Retinal pigment epithelial cell (primary cell): ENCODE data around the gene XIST.
"Not testable (repeated sequence)": the region's sequence is repeated elsewhere in the genome, so short reads cannot be mapped to it uniquely, and the experiment has no call there.

ENCODE experiments used
- DNase-seq: peaks from one replicate; pipeline ENCODE4 v3.0.0-alpha.2; 2010; ENCODE audit warnings: low read depth
- H3K4me3 ChIP-seq: 2 replicates; pipeline ENCODE4 v1.5.1; 2011; ENCODE audit warnings: mild to moderate bottlenecking, low read length, control low read depth, moderate library complexity
- TF ChIP-seq, protein P1 (sequence below): conservative IDR thresholded peaks from 2 replicates; pipeline ENCODE4 v1.5.1; 2011; ENCODE audit warnings: low read depth, low read length, control low read depth, inconsistent platforms

The XIST gene

DNA sequence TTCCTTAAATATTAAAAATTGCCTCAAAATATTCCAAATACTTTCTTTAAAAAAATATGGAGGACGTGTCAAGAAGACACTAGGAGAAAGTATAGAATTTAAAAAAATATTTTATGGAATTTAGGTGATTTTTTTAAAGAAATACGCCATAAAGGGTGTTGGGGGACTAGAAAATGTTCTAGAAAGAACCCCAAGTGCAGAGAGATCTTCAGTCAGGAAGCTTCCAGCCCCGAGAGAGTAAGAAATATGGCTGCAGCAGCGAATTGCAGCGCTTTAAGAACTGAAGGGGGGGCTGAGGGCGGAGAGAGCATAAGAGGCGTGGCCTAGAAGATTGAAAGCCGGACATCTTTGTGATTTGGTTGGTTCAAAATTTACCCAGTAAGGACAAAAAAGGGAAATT is at the start of gene XIST:
XIST (minus strand) TSS at position 248 of the 400 bp plus-strand sequence.
- H3K4me3 ChIP-seq = peak within 1 kb of the TSS; percentile 90
- peak; percentile 48 for DNase-seq
- TF ChIP-seq, protein P1, sequence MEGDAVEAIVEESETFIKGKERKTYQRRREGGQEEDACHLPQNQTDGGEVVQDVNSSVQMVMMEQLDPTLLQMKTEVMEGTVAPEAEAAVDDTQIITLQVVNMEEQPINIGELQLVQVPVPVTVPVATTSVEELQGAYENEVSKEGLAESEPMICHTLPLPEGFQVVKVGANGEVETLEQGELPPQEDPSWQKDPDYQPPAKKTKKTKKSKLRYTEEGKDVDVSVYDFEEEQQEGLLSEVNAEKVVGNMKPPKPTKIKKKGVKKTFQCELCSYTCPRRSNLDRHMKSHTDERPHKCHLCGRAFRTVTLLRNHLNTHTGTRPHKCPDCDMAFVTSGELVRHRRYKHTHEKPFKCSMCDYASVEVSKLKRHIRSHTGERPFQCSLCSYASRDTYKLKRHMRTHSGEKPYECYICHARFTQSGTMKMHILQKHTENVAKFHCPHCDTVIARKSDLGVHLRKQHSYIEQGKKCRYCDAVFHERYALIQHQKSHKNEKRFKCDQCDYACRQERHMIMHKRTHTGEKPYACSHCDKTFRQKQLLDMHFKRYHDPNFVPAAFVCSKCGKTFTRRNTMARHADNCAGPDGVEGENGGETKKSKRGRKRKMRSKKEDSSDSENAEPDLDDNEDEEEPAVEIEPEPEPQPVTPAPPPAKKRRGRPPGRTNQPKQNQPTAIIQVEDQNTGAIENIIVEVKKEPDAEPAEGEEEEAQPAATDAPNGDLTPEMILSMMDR = no peak

DNA sequence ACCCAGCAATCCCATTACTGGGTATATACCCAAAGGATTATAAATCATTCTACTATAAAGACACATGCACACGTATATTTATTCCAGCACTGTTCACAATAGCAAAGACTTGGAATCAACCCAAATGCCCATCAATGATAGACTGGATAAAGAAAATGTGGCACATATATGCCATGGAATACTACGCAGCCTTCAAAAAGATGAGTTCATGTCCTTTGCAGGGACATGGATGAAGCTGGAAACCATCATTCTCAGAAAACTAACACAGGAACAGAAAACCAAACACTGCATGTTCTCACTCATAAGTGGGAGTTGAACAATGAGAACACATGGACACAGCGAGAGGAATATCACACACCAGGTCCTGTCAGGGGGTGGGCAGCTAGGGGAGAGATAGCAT is 45.8 kb upstream of the XIST start:
- not testable (repeated sequence) for H3K4me3 ChIP-seq, DNase-seq

DNA sequence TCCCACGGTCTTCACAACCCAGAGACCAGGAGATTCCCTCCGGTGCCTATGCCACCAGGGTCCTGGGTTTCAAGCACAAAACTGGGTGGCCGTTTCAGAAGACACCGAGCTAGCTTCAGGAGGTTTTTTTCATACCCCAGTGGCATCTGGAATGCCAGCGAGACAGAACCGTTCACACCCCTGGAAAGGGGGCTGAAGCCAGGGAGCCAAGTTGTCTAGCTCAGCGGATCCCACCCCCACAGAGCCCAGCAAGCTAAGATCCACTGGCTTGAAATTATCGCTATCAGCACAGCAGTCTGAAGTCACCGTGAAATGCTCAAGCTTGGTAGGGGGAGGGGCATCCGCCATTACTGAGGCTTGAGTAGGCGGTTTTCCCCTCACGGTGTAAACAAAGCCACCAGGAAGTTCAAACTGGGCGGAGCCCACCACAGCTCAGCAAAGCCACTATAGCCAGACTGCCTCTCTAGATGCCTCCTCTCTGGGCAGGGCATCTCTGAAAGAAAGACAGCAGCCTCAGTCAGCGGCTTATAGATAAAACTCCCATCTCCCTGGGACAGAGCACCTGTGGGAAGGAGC is 40.1 kb upstream of the XIST start:
- not testable (repeated sequence) for H3K4me3 ChIP-seq, DNase-seq

DNA sequence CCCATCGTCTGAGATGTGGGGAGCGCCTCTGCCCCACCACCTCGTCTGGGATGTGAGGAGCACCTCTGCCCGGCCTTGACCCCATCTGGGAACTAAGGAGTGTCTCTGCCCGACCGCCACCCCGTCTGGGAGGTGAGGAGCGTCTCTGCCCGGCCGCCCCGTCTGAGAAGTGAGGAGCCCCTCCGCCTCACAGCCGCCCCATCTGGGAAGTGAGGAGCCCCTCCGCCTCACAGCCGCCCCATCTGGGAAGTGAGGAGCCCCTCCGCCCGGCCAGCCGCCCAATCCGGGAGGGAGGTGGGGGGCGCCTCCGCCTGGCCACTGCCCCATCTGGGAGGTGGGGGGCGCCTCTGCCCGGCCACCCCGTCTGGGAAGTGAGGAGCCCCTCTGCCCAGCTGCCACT is 29.7 kb upstream of the XIST start:
- DNase-seq, H3K4me3 ChIP-seq: not testable (repeated sequence)

DNA sequence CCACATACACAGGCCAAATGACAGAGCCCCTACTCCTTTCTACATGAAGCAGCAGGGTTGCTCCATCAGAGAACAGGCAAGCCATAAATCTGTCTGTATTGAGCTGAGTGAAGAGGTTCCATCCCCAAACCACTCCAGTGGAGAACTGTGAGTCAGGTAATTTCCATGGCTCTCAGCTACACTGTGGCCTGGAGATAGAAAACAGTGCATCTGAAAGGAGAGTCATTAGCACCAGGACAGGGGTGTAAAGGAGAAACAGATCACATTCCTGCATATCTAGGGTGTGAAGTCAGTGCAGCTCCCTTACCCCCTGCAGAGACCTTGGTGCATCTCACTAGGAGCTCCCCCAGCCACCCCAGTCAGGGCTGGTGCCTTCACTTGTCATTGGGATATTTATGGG is 25.2 kb upstream of the XIST start:
- no peak for DNase-seq
- H3K4me3 ChIP-seq = no peak overlapping the region
- TF ChIP-seq, protein P1 = no peak

DNA sequence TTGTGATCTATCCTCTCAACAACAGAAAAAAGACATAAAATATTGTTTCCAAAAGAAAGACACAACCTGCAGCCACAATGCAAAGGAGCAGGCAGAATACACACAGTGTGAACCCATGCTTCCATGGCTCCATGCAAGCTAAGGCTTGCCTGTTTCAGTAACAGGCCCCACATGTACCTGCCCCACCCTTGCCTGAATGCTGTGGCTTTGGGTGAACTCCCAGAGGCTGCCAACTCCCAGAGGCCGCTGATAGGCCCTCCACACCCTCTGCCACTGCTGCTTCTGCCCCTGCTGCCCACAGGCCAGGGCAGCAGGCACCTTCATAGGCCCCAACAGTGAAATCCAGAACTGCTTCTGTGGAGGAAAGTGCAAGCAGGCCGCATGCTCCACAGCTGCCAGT is 24.4 kb upstream of the XIST start:
- TF ChIP-seq, protein P1 = no peak
- no peak overlapping the region for H3K4me3 ChIP-seq
- no peak for DNase-seq

DNA sequence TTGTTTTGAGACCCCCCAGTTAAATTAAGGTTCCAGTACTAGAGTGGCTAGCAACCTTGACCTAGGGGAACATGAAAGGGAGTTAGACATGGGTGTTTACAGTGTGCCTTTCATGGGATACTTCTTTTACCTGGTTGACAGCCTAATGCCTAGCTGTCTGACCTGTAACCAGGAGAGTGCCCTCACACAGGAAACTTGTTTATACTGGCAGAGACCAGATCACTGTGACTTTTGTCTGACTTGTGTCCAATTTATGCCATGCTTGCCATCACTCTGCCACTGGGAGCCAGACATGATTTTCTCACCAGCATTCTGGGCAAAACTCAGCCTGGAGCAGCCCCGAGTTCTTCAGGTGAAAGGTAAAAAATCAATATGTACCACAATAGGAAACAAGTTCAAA is 16.4 kb upstream of the XIST start:
- H3K4me3 ChIP-seq = no peak overlapping the region
- TF ChIP-seq, protein P1 = no peak
- no peak for DNase-seq

DNA sequence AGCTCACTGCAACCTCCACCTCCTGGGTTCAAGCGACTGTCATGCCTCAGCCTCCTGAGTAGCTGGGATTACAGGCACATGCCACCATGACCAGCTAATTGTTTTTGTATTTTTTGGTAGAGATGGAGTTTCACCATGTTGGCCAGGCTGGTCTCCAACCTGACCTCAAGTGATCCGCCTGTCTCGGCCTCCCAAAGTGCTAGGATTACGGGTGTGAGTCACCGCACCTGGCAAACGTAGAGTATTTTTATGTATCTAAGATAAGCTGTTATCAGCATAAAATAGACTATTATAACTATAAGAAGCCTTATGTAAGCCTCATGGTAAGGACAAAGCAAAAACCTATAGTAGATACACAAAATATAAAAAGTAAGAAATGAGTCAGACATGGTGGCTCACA is 14.6 kb upstream of the XIST start:
- no peak for DNase-seq
- H3K4me3 ChIP-seq = no peak overlapping the region
- TF ChIP-seq, protein P1 = no peak

DNA sequence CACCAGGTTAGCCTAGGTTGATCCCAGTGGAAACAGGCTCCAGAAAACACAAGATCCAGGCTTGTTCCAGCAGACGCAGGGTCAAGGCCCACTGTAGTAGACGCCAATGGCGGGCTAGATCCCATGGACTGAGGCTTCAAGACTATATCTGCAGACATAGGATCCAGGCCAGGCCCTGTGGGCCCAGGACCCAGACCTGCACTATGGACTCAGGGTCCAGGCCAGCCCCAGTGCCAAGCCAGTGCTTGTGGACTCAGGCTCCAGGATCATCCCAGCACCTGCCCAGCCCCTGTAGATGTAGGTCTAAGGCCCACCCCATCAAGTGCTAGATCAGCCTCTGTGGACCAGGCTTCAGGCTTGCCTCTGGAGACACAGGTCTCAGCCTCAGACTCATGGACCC is 11.3 kb upstream of the XIST start:
- no peak for DNase-seq

More for the DNA sequence above, 11.3 kb upstream of the XIST start:
- TF ChIP-seq, protein P1 = no peak
- H3K4me3 ChIP-seq = no peak overlapping the region
